DOHH2 (cell line): ENCODE measurements around the gene PIAS1.

Experiments
- CTCF ChIP-seq: fragments of 200-600 bp; sonication (generic); IDR thresholded peaks from one replicate; pipeline ENCODE4 v1.5.1; 2014; ENCODE audit warnings: antibody characterized with exemption, mild to moderate bottlenecking, low read depth, low read length; ENCODE audit not compliant: poor library complexity, severe bottlenecking
- EZH2phosphoT487 ChIP-seq: fragments of 200-600 bp; sonication (generic); IDR thresholded peaks from 2 replicates; pipeline ENCODE4 v1.6.1; 2017; ENCODE audit warnings: borderline replicate concordance, mild to moderate bottlenecking, antibody characterized with exemption, low read length, moderate library complexity, mixed read lengths

GRCh38 chr15:68204361-68204760 is 150.2 kb downstream of the PIAS1 start:
- TF ChIP-seq CTCF (no peak), EZH2phosphoT487 (no peak)
